ENCODE data around the gene SHF. TPM values are rescaled to one million over a fixed set of nuclear protein-coding genes. Genes with fewer than 3 reads are reported as not detected.

Gene SHF
- total RNA-seq, 1 donor from 2014 or later = 4.6 TPM

DNA sequence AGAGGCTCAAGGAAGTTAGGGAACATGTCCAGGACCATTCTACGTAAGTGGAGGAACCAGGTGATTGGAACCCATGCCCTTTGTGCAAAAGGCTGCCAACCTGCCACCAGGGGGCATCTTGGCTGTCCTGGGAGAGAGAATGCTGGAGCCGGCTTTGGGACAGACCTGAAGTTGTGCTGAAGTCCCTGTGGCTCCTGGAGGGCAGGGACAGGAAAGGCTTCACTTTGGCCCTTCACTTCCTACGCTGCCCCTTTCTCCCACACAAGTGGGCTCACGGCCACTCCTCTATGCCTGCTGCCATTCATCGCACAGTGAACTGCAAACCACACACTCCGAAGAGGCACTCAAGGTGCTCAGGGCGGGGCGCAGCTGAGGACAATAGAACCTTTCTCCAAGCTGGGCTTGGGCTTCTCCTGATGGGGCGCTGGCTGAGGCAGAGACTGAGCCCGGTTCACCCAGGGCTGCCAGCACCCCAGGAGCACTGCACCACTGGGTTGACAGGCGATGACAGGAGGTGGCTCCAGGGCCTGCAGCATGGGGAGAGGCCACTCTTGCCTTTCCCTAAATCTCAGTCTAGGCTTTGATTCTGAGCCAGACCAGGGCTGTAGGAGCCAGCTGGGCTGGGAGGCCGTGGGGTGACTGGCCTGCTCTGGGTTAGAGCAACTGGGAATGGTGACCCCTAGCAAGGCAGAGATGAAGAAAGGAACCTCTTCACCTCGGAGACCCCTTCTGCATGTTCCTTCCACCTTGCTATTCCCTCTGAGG lies 8.4 kb downstream of the SHF start:
- DNase-seq (ENCODE audit: low read depth) (no peak), FAIRE-seq (no peak)
- Histone ChIP-seq H3K27ac (ENCODE audit: low read depth, low read length) (no peak overlapping the region), H3K9me3 (ENCODE audit: insufficient read depth, low read depth, low read length) (no peaks in the 10 kb centered on the region), H3K4me1 (ENCODE audit: insufficient read depth, low read length) (no peaks in the 10 kb centered on the region), H3K79me2 (ENCODE audit: insufficient read depth, low read length) (no peaks in the 10 kb centered on the region), H3K9ac (ENCODE audit: low read length) (no peak overlapping the region), H3K4me2 (ENCODE audit: low read length) (no peak overlapping the region), H2AFZ (ENCODE audit: low read depth, low read length) (no peak overlapping the region), H3K27me3 (ENCODE audit: insufficient read depth, low read length) (no peaks in the 10 kb centered on the region), H3K4me3 (ENCODE audit: insufficient read depth, low read depth, low read length) (no peak overlapping the region), H4K20me1 (ENCODE audit: insufficient read depth, low read length) (no peaks in the 10 kb centered on the region), H3K36me3 (ENCODE audit: insufficient read depth, low read length) (no peaks in the 10 kb centered on the region)
- Mint-ChIP-seq H3K4me3 (ENCODE audit: unreplicated experiment) (no peak overlapping the region), H3K4me1 (ENCODE audit: low read depth, unreplicated experiment) (peaks cover 4% of the 10 kb centered on the region), H3K27me3 (ENCODE audit: low read depth, unreplicated experiment) (no peaks in the 10 kb centered on the region), H3K27ac (ENCODE audit: unreplicated experiment) (no peak overlapping the region), H3K9me3 (ENCODE audit: unreplicated experiment) (peaks cover 6% of the 10 kb centered on the region), H3K36me3 (ENCODE audit: low read depth, unreplicated experiment) (peaks cover 13% of the 10 kb centered on the region)
- TF ChIP-seq CTCF (IDR thresholded peaks at IDR 0.05; ENCODE audit: insufficient read depth, low read depth, low read length) (peak; percentile 14), EZH2 (IDR thresholded peaks at IDR 0.05; ENCODE audit: insufficient read depth, low read length) (no peak)

DNA sequence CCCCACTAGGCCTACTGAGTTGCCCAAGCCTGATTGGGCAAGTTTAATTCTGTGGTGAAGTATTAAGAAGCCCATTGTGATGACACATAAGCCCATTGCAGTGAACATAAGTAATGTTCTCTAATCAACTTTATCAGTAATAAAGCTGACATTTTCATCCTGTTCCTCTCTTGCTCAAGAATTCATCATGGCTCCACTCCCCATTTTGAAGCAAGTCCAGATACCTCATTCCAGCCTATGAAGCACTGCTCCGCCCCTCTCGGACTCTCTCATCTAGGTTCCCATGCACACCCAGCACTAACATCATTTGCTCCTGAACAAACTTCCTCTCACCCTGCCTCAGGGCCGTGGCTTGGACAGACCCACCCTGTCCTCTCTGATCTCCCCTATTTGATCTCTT lies 10.5 kb downstream of the SHF start:
- no peak for FAIRE-seq
- Histone ChIP-seq H4K20me1 (ENCODE audit: insufficient read depth, low read length) (no peaks in the 10 kb centered on the region), H3K9ac (ENCODE audit: low read length) (no peak overlapping the region), H2AFZ (ENCODE audit: low read depth, low read length) (no peak overlapping the region), H3K4me2 (ENCODE audit: low read length) (no peak overlapping the region), H3K27me3 (ENCODE audit: insufficient read depth, low read length) (no peaks in the 10 kb centered on the region), H3K4me1 (ENCODE audit: insufficient read depth, low read length) (no peaks in the 10 kb centered on the region), H3K9me3 (ENCODE audit: insufficient read depth, low read depth, low read length) (no peaks in the 10 kb centered on the region), H3K79me2 (ENCODE audit: insufficient read depth, low read length) (no peaks in the 10 kb centered on the region), H3K27ac (ENCODE audit: low read depth, low read length) (no peak overlapping the region), H3K4me3 (ENCODE audit: insufficient read depth, low read depth, low read length) (no peak overlapping the region), H3K36me3 (ENCODE audit: insufficient read depth, low read length) (no peaks in the 10 kb centered on the region)
- Mint-ChIP-seq H3K9me3 (ENCODE audit: unreplicated experiment) (peaks cover 6% of the 10 kb centered on the region), H3K27me3 (ENCODE audit: low read depth, unreplicated experiment) (no peaks in the 10 kb centered on the region), H3K4me3 (ENCODE audit: unreplicated experiment) (no peak overlapping the region), H3K27ac (ENCODE audit: unreplicated experiment) (no peak overlapping the region), H3K36me3 (ENCODE audit: low read depth, unreplicated experiment) (peaks cover 17% of the 10 kb centered on the region), H3K4me1 (ENCODE audit: low read depth, unreplicated experiment) (peaks cover 4% of the 10 kb centered on the region)
- no peak for DNase-seq (ENCODE audit: low read depth)
- TF ChIP-seq EZH2 (IDR thresholded peaks at IDR 0.05; ENCODE audit: insufficient read depth, low read length) (no peak), CTCF (IDR thresholded peaks at IDR 0.05; ENCODE audit: insufficient read depth, low read depth, low read length) (no peak)

DNA sequence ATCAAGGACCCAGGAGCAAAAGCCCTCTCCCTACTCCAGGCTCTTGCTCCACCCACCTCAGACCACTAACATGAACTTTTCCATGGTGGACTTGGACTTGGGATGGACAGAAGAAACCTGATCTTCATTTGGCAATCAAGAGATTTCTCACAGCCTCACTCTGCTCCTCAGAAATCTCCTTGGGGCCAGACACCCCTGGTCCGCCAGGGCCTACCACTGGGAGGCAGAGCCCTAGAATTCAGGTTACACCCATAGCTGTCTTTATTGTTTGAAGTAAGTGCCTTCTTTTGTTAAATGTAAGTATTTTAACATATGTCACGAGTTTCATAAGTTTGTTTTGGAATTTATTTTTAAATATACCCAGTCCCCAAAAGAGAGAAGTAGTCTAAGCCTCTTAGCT lies 13.2 kb downstream of the SHF start:
- TF ChIP-seq EZH2 (IDR thresholded peaks at IDR 0.05; ENCODE audit: insufficient read depth, low read length) (no peak), CTCF (IDR thresholded peaks at IDR 0.05; ENCODE audit: insufficient read depth, low read depth, low read length) (no peak)
- Histone ChIP-seq H3K79me2 (ENCODE audit: insufficient read depth, low read length) (no peaks in the 10 kb centered on the region), H3K9me3 (ENCODE audit: insufficient read depth, low read depth, low read length) (no peaks in the 10 kb centered on the region), H4K20me1 (ENCODE audit: insufficient read depth, low read length) (no peaks in the 10 kb centered on the region), H3K27ac (ENCODE audit: low read depth, low read length) (no peak overlapping the region), H3K9ac (ENCODE audit: low read length) (no peak overlapping the region), H3K4me1 (ENCODE audit: insufficient read depth, low read length) (no peaks in the 10 kb centered on the region), H2AFZ (ENCODE audit: low read depth, low read length) (no peak overlapping the region), H3K27me3 (ENCODE audit: insufficient read depth, low read length) (no peaks in the 10 kb centered on the region), H3K4me2 (ENCODE audit: low read length) (no peak overlapping the region), H3K36me3 (ENCODE audit: insufficient read depth, low read length) (no peaks in the 10 kb centered on the region), H3K4me3 (ENCODE audit: insufficient read depth, low read depth, low read length) (no peak overlapping the region)
- Mint-ChIP-seq H3K4me1 (ENCODE audit: low read depth, unreplicated experiment) (no peaks in the 10 kb centered on the region), H3K27ac (ENCODE audit: unreplicated experiment) (no peak overlapping the region), H3K4me3 (ENCODE audit: unreplicated experiment) (no peak overlapping the region), H3K36me3 (ENCODE audit: low read depth, unreplicated experiment) (peaks cover 17% of the 10 kb centered on the region), H3K27me3 (ENCODE audit: low read depth, unreplicated experiment) (no peaks in the 10 kb centered on the region), H3K9me3 (ENCODE audit: unreplicated experiment) (peaks cover 4% of the 10 kb centered on the region)
- FAIRE-seq (no peak), DNase-seq (ENCODE audit: low read depth) (no peak)
